HepG2 (cell line): ENCODE results near the gene ASH1L. TPM values are rescaled to one million over a fixed set of nuclear protein-coding genes. Genes with fewer than 3 reads are reported as not detected.

ENCODE experiments used
- AKAP8 ChIP-seq: sonication (generic); formaldehyde crosslinking; IDR thresholded peaks from 2 replicates; pipeline ENCODE4 v1.5.1; 2020; ENCODE audit warnings: mild to moderate bottlenecking, missing genetic modification reagents
- ELF3 ChIP-seq: IDR thresholded peaks from 2 replicates; pipeline ENCODE4 v1.6.1; 2016; ENCODE audit warnings: missing genetic modification reagents, missing compliant biosample characterization
- FOXC1 ChIP-seq: sonication (generic); formaldehyde crosslinking; IDR thresholded peaks from 2 replicates; pipeline ENCODE4 v1.8.0; 2022; ENCODE audit warnings: mild to moderate bottlenecking, missing genetic modification reagents, borderline replicate concordance
- GTF2F1 ChIP-seq: fragments of 150-350 bp; IDR thresholded peaks from 2 replicates; pipeline ENCODE4 v1.6.1; 2014; ENCODE audit warnings: low read length
- HOXD1 ChIP-seq: sonication (generic); formaldehyde crosslinking; IDR thresholded peaks from 2 replicates; pipeline ENCODE4 v1.5.0; 2020; ENCODE audit warnings: missing genetic modification reagents
- PHF20 ChIP-seq: sonication (generic); formaldehyde crosslinking; IDR thresholded peaks from 2 replicates; pipeline ENCODE4 v1.5.0; 2020; ENCODE audit warnings: mild to moderate bottlenecking, missing genetic modification reagents
- RFX1 ChIP-seq: fragments of 450-650 bp; IDR thresholded peaks from 2 replicates; pipeline ENCODE4 v1.6.1; 2017
- ZNF225 ChIP-seq: sonication (generic); formaldehyde crosslinking; IDR thresholded peaks from 2 replicates; pipeline ENCODE4 v1.4.0; 2020; ENCODE audit warnings: mild to moderate bottlenecking, missing genetic modification reagents
- ZNF3 ChIP-seq: IDR thresholded peaks from 2 replicates; pipeline ENCODE4 v1.7.0; 2017; ENCODE audit warnings: inconsistent platforms
- ZNF343 ChIP-seq: sonication (generic); formaldehyde crosslinking; IDR thresholded peaks from 2 replicates; pipeline ENCODE4 v1.4.0; 2020; ENCODE audit warnings: mild to moderate bottlenecking, missing genetic modification reagents
- ZNF431 ChIP-seq: sonication (generic); formaldehyde crosslinking; IDR thresholded peaks from 2 replicates; pipeline ENCODE4 v1.9.0; 2022; ENCODE audit warnings: missing genetic modification reagents, low read depth, mild to moderate bottlenecking, borderline replicate concordance
- ZNF672 ChIP-seq: sonication (generic); formaldehyde crosslinking; IDR thresholded peaks from 2 replicates; pipeline ENCODE4 v1.8.1; 2022; ENCODE audit warnings: missing genetic modification reagents
- ZNF709 ChIP-seq: sonication (generic); formaldehyde crosslinking; IDR thresholded peaks from 2 replicates; pipeline ENCODE4 v1.5.0; 2020; ENCODE audit warnings: mild to moderate bottlenecking, missing genetic modification reagents
- ZSCAN25 ChIP-seq: sonication (generic); formaldehyde crosslinking; IDR thresholded peaks from 2 replicates; pipeline ENCODE4 v1.8.0; 2022; ENCODE audit warnings: mild to moderate bottlenecking, missing genetic modification reagents
- polyA plus RNA-seq, 8 experiments: library from polyadenylated mRNA; depleted of rRNA in 3 of 8; stranded (reverse) in 7 of 8; unstranded in 1 of 8; fragments of >200 nt; fragmentation: Illumina TruSeq in 4 of 8; extraction: Trizol in 4 of 8; gene quantifications; 2 replicates each; pipeline versions ENCODE4 v1.2.1 to v1.2.3, GENCODE V29; 2011 to 2016; ENCODE audit warnings: low read depth in 4 of 8, missing spikeins in 1 of 8, mixed read lengths in 1 of 8; ENCODE audit not compliant: insufficient read depth in 1 of 8
- total RNA-seq, 5 experiments: library from RNA; depleted of rRNA; stranded (reverse); fragments of >200 nt; fragmentation: Illumina TruSeq; extraction: Trizol; gene quantifications; 2 replicates each; pipeline ENCODE4 v1.2.3, GENCODE V29; 2016; ENCODE audit warnings: low read depth in 1 of 5
- TF ChIP-seq, protein P1 (sequence below): sonication (generic); formaldehyde crosslinking; IDR thresholded peaks from 2 replicates; pipeline ENCODE4 v1.5.0; 2020; ENCODE audit warnings: mild to moderate bottlenecking, missing genetic modification reagents, borderline replicate concordance
- TF ChIP-seq, protein P2 (sequence below): sonication (generic); formaldehyde crosslinking; IDR thresholded peaks from 2 replicates; pipeline ENCODE4 v1.4.0; 2020; ENCODE audit warnings: missing genetic modification reagents, borderline replicate concordance
- TF ChIP-seq, protein P3 (sequence below): sonication (generic); formaldehyde crosslinking; IDR thresholded peaks from 2 replicates; pipeline ENCODE4 v1.4.0; 2020; ENCODE audit warnings: missing genetic modification reagents, low read depth, mild to moderate bottlenecking, borderline replicate concordance
- TF ChIP-seq, protein P4 (sequence below): sonication (generic); formaldehyde crosslinking; IDR thresholded peaks from 2 replicates; pipeline ENCODE4 v1.4.0; 2020; ENCODE audit warnings: missing genetic modification reagents
- TF ChIP-seq, protein P5 (sequence below): IDR thresholded peaks from 2 replicates; pipeline ENCODE4 v1.6.1; 2012; ENCODE audit warnings: inconsistent platforms
- TF ChIP-seq, protein P6 (sequence below): sonication (generic); formaldehyde crosslinking; IDR thresholded peaks from 2 replicates; pipeline ENCODE4 v1.4.0; 2020; ENCODE audit warnings: mild to moderate bottlenecking, missing genetic modification reagents
- TF ChIP-seq, protein P7 (sequence below): sonication (generic); formaldehyde crosslinking; IDR thresholded peaks from 2 replicates; pipeline ENCODE4 v1.5.0; 2020; ENCODE audit warnings: missing genetic modification reagents

The ASH1L gene
- total and polyA plus RNA-seq, 2 of the 13 experiments (the other 11 are each of a cell fraction or from before 2014, with no cell fraction given) = 10.2 to 15.3 TPM

DNA sequence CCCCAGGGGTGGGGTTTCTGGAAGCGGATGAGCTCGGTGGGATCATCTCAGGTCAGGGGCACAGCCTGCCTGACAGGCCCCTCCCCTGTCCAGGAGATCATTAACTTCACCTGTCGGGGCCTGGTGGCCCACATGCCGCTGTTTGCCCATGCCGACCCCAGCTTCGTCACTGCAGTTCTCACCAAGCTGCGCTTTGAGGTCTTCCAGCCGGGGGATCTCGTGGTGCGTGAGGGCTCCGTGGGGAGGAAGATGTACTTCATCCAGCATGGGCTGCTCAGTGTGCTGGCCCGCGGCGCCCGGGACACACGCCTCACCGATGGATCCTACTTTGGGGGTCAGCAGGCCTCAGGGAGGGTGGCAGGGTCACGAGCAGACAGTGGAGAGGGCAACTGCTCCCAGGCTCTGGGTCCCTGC is 277.0 kb downstream of the ASH1L start (continued):
- TF ChIP-seq ZNF709 = no peak
- TF ChIP-seq, protein P1, sequence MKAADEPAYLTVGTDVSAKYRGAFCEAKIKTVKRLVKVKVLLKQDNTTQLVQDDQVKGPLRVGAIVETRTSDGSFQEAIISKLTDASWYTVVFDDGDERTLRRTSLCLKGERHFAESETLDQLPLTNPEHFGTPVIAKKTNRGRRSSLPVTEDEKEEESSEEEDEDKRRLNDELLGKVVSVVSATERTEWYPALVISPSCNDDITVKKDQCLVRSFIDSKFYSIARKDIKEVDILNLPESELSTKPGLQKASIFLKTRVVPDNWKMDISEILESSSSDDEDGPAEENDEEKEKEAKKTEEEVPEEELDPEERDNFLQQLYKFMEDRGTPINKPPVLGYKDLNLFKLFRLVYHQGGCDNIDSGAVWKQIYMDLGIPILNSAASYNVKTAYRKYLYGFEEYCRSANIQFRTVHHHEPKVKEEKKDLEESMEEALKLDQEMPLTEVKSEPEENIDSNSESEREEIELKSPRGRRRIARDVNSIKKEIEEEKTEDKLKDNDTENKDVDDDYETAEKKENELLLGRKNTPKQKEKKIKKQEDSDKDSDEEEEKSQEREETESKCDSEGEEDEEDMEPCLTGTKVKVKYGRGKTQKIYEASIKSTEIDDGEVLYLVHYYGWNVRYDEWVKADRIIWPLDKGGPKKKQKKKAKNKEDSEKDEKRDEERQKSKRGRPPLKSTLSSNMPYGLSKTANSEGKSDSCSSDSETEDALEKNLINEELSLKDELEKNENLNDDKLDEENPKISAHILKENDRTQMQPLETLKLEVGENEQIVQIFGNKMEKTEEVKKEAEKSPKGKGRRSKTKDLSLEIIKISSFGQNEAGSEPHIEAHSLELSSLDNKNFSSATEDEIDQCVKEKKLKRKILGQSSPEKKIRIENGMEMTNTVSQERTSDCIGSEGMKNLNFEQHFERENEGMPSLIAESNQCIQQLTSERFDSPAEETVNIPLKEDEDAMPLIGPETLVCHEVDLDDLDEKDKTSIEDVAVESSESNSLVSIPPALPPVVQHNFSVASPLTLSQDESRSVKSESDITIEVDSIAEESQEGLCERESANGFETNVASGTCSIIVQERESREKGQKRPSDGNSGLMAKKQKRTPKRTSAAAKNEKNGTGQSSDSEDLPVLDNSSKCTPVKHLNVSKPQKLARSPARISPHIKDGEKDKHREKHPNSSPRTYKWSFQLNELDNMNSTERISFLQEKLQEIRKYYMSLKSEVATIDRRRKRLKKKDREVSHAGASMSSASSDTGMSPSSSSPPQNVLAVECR (CRISPR knock-in tag) = peak; percentile 52; the same call in 1 of the 2 replicates
- no peak for TF ChIP-seq ZNF3 (CRISPR knock-in tag)
- TF ChIP-seq HOXD1 = no peak
- peak; percentile 24; the same call in 1 of the 2 replicates for TF ChIP-seq PHF20 (CRISPR knock-in tag)
- 0 out of 2 replicates have a peak, but pooled peaks have one; percentile 24 for TF ChIP-seq ZNF431 (CRISPR knock-in tag)
- no peak for TF ChIP-seq ZNF225
- TF ChIP-seq, protein P2, sequence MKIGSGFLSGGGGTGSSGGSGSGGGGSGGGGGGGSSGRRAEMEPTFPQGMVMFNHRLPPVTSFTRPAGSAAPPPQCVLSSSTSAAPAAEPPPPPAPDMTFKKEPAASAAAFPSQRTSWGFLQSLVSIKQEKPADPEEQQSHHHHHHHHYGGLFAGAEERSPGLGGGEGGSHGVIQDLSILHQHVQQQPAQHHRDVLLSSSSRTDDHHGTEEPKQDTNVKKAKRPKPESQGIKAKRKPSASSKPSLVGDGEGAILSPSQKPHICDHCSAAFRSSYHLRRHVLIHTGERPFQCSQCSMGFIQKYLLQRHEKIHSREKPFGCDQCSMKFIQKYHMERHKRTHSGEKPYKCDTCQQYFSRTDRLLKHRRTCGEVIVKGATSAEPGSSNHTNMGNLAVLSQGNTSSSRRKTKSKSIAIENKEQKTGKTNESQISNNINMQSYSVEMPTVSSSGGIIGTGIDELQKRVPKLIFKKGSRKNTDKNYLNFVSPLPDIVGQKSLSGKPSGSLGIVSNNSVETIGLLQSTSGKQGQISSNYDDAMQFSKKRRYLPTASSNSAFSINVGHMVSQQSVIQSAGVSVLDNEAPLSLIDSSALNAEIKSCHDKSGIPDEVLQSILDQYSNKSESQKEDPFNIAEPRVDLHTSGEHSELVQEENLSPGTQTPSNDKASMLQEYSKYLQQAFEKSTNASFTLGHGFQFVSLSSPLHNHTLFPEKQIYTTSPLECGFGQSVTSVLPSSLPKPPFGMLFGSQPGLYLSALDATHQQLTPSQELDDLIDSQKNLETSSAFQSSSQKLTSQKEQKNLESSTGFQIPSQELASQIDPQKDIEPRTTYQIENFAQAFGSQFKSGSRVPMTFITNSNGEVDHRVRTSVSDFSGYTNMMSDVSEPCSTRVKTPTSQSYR (CRISPR knock-in tag) = no peak
- TF ChIP-seq, protein P3, sequence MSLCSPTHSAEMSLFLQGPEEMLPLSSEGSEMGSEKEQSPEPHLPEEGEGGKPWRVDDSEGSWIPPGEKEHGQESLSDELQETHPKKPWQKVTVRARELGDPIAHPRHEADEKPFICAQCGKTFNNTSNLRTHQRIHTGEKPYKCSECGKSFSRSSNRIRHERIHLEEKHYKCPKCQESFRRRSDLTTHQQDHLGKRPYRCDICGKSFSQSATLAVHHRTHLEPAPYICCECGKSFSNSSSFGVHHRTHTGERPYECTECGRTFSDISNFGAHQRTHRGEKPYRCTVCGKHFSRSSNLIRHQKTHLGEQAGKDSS (CRISPR knock-in tag) = 0 out of 2 replicates have a peak, but pooled peaks have one; percentile 56
- TF ChIP-seq, protein P4, sequence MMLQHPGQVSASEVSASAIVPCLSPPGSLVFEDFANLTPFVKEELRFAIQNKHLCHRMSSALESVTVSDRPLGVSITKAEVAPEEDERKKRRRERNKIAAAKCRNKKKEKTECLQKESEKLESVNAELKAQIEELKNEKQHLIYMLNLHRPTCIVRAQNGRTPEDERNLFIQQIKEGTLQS (CRISPR knock-in tag) = no peak
- TF ChIP-seq, protein P5, sequence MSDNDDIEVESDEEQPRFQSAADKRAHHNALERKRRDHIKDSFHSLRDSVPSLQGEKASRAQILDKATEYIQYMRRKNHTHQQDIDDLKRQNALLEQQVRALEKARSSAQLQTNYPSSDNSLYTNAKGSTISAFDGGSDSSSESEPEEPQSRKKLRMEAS = peak; percentile 73
- TF ChIP-seq ZNF343 = no peak
- no peak for TF ChIP-seq ELF3 (CRISPR knock-in tag)
- no peak for TF ChIP-seq ZSCAN25
- peak; percentile 53; the same call in 1 of the 2 replicates for TF ChIP-seq FOXC1 (CRISPR knock-in tag)
- TF ChIP-seq GTF2F1 = no peak
- TF ChIP-seq AKAP8 (CRISPR knock-in tag) = no peak
- TF ChIP-seq, protein P6, sequence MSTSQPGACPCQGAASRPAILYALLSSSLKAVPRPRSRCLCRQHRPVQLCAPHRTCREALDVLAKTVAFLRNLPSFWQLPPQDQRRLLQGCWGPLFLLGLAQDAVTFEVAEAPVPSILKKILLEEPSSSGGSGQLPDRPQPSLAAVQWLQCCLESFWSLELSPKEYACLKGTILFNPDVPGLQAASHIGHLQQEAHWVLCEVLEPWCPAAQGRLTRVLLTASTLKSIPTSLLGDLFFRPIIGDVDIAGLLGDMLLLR (CRISPR knock-in tag) = no peak
- TF ChIP-seq, protein P7, sequence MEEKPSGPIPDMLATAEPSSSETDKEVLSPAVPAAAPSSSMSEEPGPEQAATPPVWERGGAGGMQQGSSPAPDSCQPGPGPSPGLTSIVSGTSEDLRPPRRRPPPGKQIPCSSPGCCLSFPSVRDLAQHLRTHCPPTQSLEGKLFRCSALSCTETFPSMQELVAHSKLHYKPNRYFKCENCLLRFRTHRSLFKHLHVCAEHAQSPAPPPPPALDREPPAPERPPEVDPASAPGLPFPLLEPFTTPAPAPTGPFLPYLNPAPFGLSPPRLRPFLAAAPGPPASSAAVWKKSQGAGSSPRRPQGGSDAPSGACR (CRISPR knock-in tag) = peak; percentile 60
- TF ChIP-seq ZNF672 = no peak
- no peak for TF ChIP-seq RFX1
